HG03457 (cell line): ENCODE results near the gene PCED1A.

Source experiments
- ATAC-seq: cut with Tn5 transposase; IDR thresholded peaks from one replicate; pipeline ENCODE4 v1.9.1; 2021; ENCODE audit warnings: moderate number of reproducible peaks; ENCODE audit not compliant: unreplicated experiment

Gene PCED1A

GRCh38 chr20:2805689-2806350, 34.6 kb downstream of the PCED1A start:
- no peak for ATAC-seq

DNA sequence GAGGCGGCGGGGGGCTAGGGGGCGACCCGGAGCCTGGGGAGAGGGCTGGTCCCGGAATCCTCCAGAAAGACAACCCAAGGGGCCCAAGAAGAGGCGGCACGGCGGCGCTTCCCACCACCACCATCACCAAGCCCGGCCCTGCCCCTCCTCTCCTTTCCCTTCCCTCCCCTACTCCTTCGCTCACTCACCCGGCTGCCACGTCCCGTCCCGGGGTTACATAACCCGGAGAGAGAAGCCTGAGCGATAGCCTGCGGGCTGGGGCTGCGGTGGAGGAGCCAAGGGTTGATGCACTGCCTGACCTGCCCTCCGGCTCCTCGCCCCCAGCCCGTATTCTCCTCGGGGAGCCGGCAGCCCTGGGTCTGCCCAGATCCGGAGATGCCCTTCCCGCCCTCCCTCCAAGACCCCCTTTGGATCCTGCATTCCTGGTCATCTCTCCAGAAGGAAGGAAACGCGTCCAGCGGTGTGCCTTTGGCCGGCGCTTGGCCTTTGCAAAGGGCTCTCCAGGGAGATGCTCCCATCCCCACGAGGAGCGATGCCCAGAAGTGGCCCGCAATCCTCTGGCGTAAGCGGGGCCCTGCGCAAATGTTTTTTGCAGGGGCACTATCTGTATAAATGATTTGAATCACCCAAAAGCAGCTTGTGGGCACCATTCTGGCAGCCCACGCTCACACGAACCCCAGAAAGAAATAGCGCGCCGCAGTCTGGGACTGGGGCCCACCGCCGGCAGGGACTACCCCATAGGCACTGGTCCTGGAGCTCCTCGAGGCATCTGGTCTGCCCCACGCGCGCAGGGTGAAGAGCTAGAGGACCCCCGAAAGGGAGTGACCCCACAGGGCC, 35.4 kb downstream of the PCED1A start:
- no peak for ATAC-seq

DNA sequence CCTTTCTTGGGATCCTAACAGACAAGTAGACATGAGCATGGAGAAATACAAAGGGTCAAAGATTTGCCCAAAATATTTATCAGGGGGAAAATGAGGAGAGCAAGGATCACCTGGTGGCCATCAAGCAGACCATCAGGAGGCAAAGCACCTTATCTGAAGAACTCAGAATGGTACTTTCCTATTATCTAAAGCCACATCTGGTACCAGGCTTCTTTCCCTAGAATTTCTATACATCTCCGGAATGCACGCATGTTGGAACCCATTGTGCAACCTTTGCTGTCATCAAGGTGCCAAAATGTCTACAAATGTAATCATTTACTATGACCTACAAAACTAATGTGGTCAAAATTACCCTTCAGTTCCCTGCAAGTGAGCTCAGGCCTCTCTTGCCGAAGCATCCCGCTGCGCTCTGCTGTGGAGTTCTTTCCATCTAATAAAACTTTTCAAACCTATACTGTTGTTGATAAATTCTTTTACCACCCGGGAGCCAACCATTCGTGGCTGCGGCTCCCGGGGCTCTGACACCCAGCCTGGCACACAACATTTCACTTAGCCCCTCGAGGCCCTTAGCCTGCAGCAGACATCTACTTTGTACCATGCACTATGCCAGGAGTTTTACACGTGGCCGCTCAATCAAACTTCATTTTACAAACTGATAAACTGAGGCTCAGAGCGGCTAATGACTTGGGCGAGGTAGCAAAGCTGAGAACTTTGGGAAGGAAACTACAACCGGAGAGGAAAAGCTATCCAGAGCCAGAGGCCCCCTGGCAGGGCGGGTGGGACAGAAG, 36.2 kb downstream of the PCED1A start:
- no peak for ATAC-seq

DNA sequence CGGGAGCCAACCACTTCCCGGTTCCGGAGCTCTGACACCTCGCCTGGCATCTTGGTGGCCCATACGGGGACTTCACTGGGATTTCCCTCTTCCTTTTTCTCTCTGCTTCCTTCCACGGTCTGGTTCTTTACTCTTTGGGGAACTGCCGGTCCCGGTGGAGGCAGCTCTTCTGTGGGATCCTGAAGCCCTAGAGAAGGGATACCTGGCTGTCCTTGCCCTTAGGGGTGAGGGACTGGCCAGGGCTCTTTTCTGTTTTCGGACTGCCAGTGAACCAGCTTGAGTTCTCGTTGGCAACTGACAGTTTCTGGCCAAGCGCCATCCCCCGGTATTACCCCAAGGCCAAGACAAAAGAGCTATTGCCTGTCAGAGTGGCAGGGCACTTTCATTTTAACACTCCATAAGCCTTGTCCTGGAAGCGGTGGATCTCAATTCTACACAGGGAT, 39.1 kb downstream of the PCED1A start:
- no peak for ATAC-seq

- ATAC-seq, result no peak
These were observed 39.8 kb downstream of the PCED1A start, which contains the start of gene CPXM1 for GRCh38 chr20:2800521-2801285. Gene CPXM1 (minus strand): TSS chr20:2800627. CDS start chr20:2800572, 55 bp downstream.

GRCh38 chr20:2799688-2800520, 40.6 kb downstream of the PCED1A start:
- no peak for ATAC-seq

DNA sequence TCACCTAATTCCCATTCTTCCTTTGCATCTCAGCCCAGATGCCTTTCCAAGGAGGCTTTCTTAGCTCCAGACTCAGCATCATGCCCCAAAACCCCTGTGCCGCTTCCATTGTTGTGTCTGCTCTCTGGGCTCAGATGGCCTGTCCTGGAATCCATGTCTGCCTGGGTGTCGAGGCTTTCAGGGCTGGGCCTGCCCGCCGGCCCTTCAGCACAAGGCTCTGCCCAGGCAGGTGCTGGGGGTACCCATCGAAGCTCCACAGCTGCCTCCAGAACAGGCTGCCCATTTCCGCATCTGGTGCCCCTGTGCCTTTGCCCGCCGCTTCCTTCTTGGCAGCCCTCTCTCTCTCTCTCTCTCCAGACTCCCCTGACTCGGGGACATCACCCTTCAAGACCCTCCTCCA, 41.2 kb downstream of the PCED1A start:
- no peak for ATAC-seq

DNA sequence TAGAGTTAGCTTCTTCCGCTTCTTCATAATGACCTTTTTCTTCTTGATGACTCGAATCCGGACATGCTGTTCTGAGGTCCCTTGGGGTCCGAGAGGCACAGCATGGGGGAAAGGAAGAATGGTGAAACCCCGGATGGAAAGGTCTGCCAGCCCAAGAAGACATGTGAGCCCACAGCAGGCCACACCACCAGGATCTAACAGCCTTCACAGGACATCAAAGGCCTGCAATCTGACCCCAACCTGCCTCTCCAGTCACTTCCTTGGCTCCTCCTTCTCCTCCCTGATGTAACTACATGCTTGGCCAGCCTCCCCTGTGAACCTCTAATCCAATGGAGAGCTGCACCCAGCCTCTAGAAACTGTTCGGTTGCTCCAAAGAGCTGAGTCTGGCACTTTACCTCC, 41.6 kb downstream of the PCED1A start:
- no peak for ATAC-seq

GRCh38 chr20:2798095-2798805, 42.2 kb downstream of the PCED1A start:
- ATAC-seq, result no peak

GRCh38 chr20:2797136-2797983, 43.1 kb downstream of the PCED1A start:
- ATAC-seq, result no peak

GRCh38 chr20:2796011-2796660, 44.3 kb downstream of the PCED1A start:
- ATAC-seq, result no peak

GRCh38 chr20:2795451-2795850, 45.0 kb downstream of the PCED1A start:
- no peak for ATAC-seq

GRCh38 chr20:2794866-2795447, 45.5 kb downstream of the PCED1A start:
- no peak for ATAC-seq

GRCh38 chr20:2794202-2794748, 46.2 kb downstream of the PCED1A start:
- no peak for ATAC-seq

DNA sequence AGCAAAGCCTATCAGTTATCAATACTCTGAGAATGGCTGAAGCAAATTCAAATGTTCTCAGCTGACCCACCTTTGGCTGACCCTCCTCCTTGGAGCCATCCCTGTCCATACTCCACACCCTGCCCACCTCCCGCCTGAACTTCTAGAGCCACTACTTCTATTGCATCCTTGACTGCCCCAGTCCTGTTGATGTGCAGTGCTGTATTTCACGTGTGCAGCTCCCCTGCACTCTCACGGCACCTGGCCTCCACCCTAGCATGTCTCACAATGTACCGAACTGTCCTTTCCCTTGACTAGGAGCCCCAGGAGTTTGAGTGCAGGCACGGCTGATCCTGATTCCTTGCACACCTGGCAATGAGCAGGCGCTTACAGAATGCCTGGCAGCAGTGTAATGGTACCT, 47.0 kb downstream of the PCED1A start:
- ATAC-seq, result no peak
